HFFc6 (cell line): ENCODE results near the gene RUBCN. TPM values are rescaled to one million over a fixed set of nuclear protein-coding genes. Genes with fewer than 3 reads are reported as not detected.

Experiments used
- DNase-seq: peaks from one replicate; pipeline ENCODE4 v3.0.0-alpha.2; 2018
- H3K27ac Mint-ChIP-seq: 2 replicates; pipeline ENCODE4 v1.8.0; 2020; ENCODE audit warnings: mild to moderate bottlenecking, mixed read lengths
- H3K27me3 Mint-ChIP-seq: 2 replicates; pipeline ENCODE4 v1.8.0; 2021; ENCODE audit warnings: mild to moderate bottlenecking, moderate library complexity, mixed read lengths; ENCODE audit not compliant: insufficient read depth
- H3K36me3 Mint-ChIP-seq: 2 replicates; pipeline ENCODE4 v1.8.0; 2021; ENCODE audit warnings: low read depth, mixed read lengths
- H3K4me1 Mint-ChIP-seq: 2 replicates; pipeline ENCODE4 v1.8.0; 2020; ENCODE audit warnings: low read depth, mixed read lengths
- H3K4me3 Mint-ChIP-seq: 2 replicates; pipeline ENCODE4 v1.8.0; 2020; ENCODE audit warnings: mild to moderate bottlenecking, moderate library complexity, mixed read lengths
- H3K9me3 Mint-ChIP-seq: 2 replicates; pipeline ENCODE4 v1.8.0; 2020; ENCODE audit warnings: mild to moderate bottlenecking, mixed read lengths
- CTCF ChIP-seq: fragments of 200-600 bp; sonication (generic); IDR thresholded peaks from 2 replicates; pipeline ENCODE4 v1.5.0; 2021; ENCODE audit warnings: antibody characterized with exemption, mild to moderate bottlenecking
- total RNA-seq, 6 experiments: library from RNA; stranded (reverse); fragmentation: NEBNext Ultra II Directional; extraction: Animal tissue kit (Norgen Biotek cat#: 25700); gene quantifications; 2 replicates in 1 of 6; 3 replicates in 5 of 6; pipeline ENCODE4 v1.2.3, GENCODE V29; 2021

The RUBCN gene
- total RNA-seq, 6 experiments from 2014 or later, result 27.0 to 30.4 (median 29.4) TPM

- Mint-ChIP-seq H3K36me3 (no peaks in the 10 kb centered on the region; the same call in 1 of the 2 replicates), H3K27me3 (peaks cover 3% of the 10 kb centered on the region), H3K9me3 (no peaks in the 10 kb centered on the region), H3K27ac (peak overlapping the region; percentile 93), H3K4me1 (peaks cover 53% of the 10 kb centered on the region), H3K4me3 (peak overlapping the region; percentile 92)
- DNase-seq, result peak; percentile 71
- TF ChIP-seq CTCF, result no peak; the same call in 1 of the 2 replicates
Observed at GRCh38 chr3:197750396-197750831, 13.7 kb upstream of the RUBCN start.

GRCh38 chr3:197749601-197750395 lies 13.1 kb upstream of the RUBCN start, which contains the start of gene FYTTD1:
FYTTD1 (plus strand) TSS chr3:197749883; CDS start chr3:197749972, 89 bp downstream.
- peak within 1 kb of the TSS; percentile 93 for H3K27ac Mint-ChIP-seq
- TF ChIP-seq CTCF, result peak; percentile 60
- no peaks in the 10 kb centered on the region for H3K9me3 Mint-ChIP-seq
- H3K4me1 Mint-ChIP-seq, result peaks cover 48% of the 10 kb centered on the region
- H3K4me3 Mint-ChIP-seq, result peak within 1 kb of the TSS; percentile 96
- peaks cover 3% of the 10 kb centered on the region for H3K27me3 Mint-ChIP-seq
- no peaks in the 10 kb centered on the region; the same call in 1 of the 2 replicates for H3K36me3 Mint-ChIP-seq
- DNase-seq, result peak; percentile 80

DNA sequence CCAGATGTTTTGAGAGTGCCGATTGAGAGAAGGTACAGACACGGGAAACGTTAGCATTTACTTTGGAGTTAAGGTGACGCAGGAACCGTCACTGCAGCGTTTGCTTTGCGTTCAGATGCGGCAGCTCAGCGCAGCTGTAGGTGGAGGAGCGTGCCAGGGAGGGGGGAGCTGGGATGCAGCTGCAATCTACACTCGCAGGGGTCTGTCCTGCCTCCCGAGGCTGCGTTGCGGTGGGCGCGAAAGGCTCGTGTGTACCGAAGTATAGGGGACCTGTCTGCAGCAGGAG lies 12.6 kb upstream of the RUBCN start:
- Mint-ChIP-seq H3K36me3 (no peaks in the 10 kb centered on the region; the same call in 1 of the 2 replicates), H3K27me3 (peaks cover 3% of the 10 kb centered on the region), H3K4me1 (peaks cover 44% of the 10 kb centered on the region), H3K9me3 (no peaks in the 10 kb centered on the region), H3K27ac (peak overlapping the region; percentile 82), H3K4me3 (peak overlapping the region; percentile 96)
- DNase-seq, result peak; percentile 46
- no peak for TF ChIP-seq CTCF

- peak overlapping the region; percentile 82 for H3K27ac Mint-ChIP-seq
- TF ChIP-seq CTCF, result no peak
- H3K4me1 Mint-ChIP-seq, result peaks cover 40% of the 10 kb centered on the region
- peaks cover 3% of the 10 kb centered on the region for H3K27me3 Mint-ChIP-seq
- peak overlapping the region; percentile 96 for H3K4me3 Mint-ChIP-seq
- no peaks in the 10 kb centered on the region for H3K36me3 Mint-ChIP-seq
- peak; percentile 78 for DNase-seq
- H3K9me3 Mint-ChIP-seq, result no peaks in the 10 kb centered on the region
Observed at GRCh38 chr3:197748597-197749314, 12.1 kb upstream of the RUBCN start.

DNA sequence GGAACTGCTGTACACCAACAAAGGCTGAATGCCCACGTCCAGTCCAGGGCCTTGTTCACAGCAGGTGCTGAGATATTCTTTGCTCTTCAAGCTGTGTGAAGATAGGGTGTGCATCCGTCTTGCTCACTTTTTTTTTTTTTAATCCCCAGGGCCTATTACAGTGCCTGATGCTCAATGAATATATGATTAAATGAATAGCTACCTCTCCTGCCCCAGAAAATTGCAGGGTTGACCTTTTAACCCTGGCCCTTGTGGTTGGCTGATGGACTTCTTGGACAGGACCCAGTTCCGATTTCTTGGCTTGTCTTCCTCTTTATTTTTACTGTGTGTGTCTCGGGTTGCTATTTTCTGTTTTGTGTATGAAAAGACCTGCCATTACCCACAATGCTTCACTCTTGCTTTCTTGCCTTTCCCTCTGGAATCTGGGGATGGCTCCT lies 10.1 kb upstream of the RUBCN start:
- TF ChIP-seq CTCF, result no peak
- Mint-ChIP-seq H3K4me3 (no peak overlapping the region), H3K9me3 (no peaks in the 10 kb centered on the region), H3K27ac (no peak overlapping the region), H3K27me3 (peaks cover 2% of the 10 kb centered on the region; the same call in 1 of the 2 replicates), H3K36me3 (no peaks in the 10 kb centered on the region), H3K4me1 (peaks cover 26% of the 10 kb centered on the region)
- DNase-seq, result no peak
